Activated CD4-positive, alpha-beta T cell treated with anti-CD3 and anti-CD28 coated beads, Interleukin-2, Interleukin-4, amounts not matched to agents 100 ng/mL and 50 ng/mL, durations not matched to agents 16 hours and 8 hours (primary cell): ENCODE measurements around the gene RNF103.

ENCODE experiments used
- DNase-seq: peaks from one replicate; pipeline ENCODE4 v3.0.0-alpha.2; 2020; ENCODE audit warnings: low spot score

RNF103 gene

GRCh38 chr2:86566158-86566820, 57.4 kb downstream of the RNF103 start:
- DNase-seq = no peak

GRCh38 chr2:86563650-86564061, 60.0 kb downstream of the RNF103 start:
- DNase-seq = no peak

GRCh38 chr2:86562922-86563649, 60.6 kb downstream of the RNF103 start, which contains the start of gene CHMP3:
TSS of gene CHMP3 (minus strand) at chr2:86563443. CDS start at chr2:86563348, 95 bp downstream.
- peak; percentile 97 for DNase-seq

DNA sequence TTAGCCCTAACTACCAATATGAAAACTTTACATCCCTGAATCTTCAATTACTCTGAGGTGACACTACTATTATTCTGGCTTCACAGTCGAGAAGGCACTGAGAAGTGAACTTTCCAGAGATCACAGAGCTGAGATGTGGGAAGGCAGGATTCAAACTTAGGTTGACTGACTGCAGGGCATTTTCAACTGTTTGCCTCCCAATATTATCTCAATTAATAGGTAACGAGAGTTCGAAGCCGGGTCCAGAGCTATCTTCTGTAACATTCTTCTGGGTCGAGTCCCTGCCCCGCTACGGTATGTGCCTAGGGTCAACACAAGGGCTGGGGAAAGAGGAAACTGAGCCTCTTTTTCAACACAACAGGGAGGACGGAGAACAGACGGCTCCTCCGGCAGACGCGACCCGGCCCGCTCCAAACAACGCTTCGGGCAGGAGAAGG, 61.2 kb downstream of the RNF103 start:
- no peak for DNase-seq

GRCh38 chr2:86557836-86558235, 65.8 kb downstream of the RNF103 start:
- DNase-seq = no peak

DNA sequence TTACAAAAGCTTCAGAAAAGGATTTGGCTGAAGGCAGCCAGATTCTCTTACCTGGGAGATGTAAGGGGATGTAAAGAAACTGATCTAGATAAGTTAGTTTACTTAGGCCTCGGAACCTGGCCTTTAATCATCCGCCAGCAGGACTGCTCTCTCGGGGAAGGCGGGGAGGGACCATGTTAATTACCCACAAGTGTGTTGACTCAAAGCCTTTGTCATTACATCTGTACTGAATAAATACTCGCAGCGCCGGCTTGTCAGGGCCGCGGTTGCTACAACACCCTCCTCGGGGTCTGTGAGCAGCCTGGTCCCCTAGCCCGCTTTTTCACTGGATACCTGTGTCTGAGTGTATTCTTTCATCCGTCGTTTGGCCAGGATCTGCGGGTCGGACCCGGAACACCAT, 67.2 kb downstream of the RNF103 start:
- no peak for DNase-seq
